ENCODE results near the gene CCDC110.

GRCh38 chr4:185508181-185508580 lies 36.6 kb upstream of the CCDC110 start:
- TF ChIP-seq TAF1 (IDR thresholded peaks at IDR 0.05; ENCODE audit: low read depth) (no peak), CTCF (IDR thresholded peaks at IDR 0.05; ENCODE audit: poor library complexity, severe bottlenecking) (no peak), POLR2AphosphoS5 (IDR thresholded peaks at IDR 0.05) (no peak), EP300 (conservative IDR thresholded peaks at IDR 0.05; ENCODE audit: poor library complexity, severe bottlenecking) (no peak), EZH2 (IDR thresholded peaks at IDR 0.05; ENCODE audit: borderline replicate concordance, insufficient read depth, low read length, poor library complexity, severe bottlenecking) (no peak), RAD21 (conservative IDR thresholded peaks at IDR 0.05) (no peak)
